ENCODE measurements around the gene IP6K2.

IP6K2 gene

GRCh38 chr3:48688032-48688736 lies 28.8 kb downstream of the IP6K2 start:
- DNase-seq, result no peak

GRCh38 chr3:48687220-48687678 lies 29.8 kb downstream of the IP6K2 start:
- no peak for DNase-seq

GRCh38 chr3:48686538-48687219 lies 30.3 kb downstream of the IP6K2 start:
- DNase-seq, result no peak

- DNase-seq, result peak; percentile 89
These were observed 31.2 kb downstream of the IP6K2 start, which contains the start of gene NCKIPSD for GRCh38 chr3:48685603-48686511. Gene NCKIPSD (minus strand): TSS chr3:48685915. CDS start chr3:48685807, 108 bp downstream.

- no peak for DNase-seq
These were observed 31.8 kb downstream of the IP6K2 start for GRCh38 chr3:48685293-48685602.

- DNase-seq, result peak; percentile 75
These were observed 32.4 kb downstream of the IP6K2 start for GRCh38 chr3:48684480-48685143.

GRCh38 chr3:48684054-48684349 lies 33.0 kb downstream of the IP6K2 start:
- DNase-seq, result no peak

- DNase-seq, result no peak
These were observed 34.2 kb downstream of the IP6K2 start for GRCh38 chr3:48682786-48683185.

- no peak for DNase-seq
These were observed 34.9 kb downstream of the IP6K2 start for GRCh38 chr3:48681974-48682610.

- DNase-seq, result no peak
These were observed 35.5 kb downstream of the IP6K2 start for GRCh38 chr3:48681541-48681880.

GRCh38 chr3:48680811-48681540 lies 36.0 kb downstream of the IP6K2 start:
- DNase-seq, result no peak

- no peak for DNase-seq
These were observed 37.3 kb downstream of the IP6K2 start for GRCh38 chr3:48679411-48680391.

DNA sequence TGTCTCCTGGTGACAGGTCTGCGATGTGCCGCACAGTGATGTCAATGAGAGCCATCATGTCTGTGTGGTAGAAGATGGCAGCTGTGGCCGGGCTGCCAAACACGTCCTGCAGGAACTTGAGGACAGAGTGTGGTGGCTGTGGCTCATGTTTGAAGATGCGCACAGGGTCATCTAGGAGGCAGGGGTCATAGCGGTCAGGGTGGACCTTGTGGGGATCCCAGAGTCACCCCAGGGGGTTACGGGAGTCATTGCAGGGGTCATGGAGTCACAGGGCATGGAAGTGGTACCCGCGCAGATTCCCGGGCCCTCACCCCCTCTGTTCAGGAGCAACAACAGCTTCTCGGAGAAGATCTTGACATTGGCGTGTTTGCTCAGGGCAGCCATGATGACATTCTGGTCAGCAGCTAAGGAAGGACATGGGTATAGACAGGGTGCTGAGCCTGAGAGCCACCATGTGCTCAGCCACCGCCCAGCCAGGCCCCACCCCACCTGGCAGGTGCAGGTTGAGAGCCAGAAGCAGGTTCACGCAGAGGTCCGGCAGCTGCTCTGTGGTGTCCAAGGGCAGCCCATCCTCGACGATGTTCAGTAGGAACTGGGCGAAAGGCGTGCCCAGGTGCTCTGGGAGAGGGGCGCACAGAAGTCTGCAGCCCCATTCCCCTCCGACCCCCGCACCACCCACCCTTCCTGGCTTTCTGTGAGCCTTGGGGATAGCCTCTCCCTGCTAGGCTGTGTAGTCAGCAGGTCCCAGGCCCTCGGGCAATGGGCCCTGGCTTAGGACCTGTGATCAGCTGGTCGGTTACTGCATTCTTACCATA lies 38.2 kb downstream of the IP6K2 start:
- DNase-seq, result no peak

DNA sequence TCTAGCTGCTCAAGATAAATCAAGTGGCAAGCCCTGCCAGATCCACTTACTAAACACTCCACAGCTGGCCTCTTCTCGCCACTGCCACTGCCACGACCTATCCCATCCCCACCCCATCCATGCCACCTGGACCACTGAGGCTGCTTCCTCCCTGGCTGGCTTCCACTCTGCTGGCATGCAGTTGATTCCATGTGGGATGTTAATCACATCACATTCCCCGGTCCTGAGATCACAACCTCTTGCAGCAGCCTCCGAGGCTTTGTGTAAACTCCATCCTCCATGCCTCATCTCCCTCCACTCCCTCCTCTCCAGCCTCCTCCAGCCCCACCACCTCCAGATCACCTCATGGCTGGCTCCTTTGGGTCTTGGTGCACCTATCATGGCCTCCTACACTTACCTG lies 39.0 kb downstream of the IP6K2 start:
- no peak for DNase-seq

GRCh38 chr3:48674505-48674904 lies 42.5 kb downstream of the IP6K2 start:
- no peak for DNase-seq

GRCh38 chr3:48672522-48672921 lies 44.5 kb downstream of the IP6K2 start:
- no peak for DNase-seq

DNA sequence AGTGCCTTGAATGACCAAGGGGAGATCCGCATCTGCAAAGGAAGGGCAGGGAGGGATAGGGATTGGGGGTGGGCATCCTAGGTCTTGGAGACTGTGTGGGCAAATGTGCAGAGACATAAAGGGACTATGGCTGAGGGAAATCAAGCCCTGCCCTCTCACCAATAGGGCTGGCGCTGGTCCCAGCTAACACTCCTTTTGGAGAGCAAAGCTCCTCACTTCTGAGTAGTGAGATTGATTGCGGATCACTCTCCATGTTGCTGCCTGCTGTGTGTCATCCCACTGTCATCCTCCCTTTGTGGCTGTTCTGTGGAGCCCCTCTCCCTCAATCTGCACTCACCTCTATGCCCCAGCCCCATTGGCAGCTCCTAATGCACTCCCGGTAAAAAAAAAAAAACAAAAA lies 52.1 kb downstream of the IP6K2 start:
- DNase-seq, result no peak

DNA sequence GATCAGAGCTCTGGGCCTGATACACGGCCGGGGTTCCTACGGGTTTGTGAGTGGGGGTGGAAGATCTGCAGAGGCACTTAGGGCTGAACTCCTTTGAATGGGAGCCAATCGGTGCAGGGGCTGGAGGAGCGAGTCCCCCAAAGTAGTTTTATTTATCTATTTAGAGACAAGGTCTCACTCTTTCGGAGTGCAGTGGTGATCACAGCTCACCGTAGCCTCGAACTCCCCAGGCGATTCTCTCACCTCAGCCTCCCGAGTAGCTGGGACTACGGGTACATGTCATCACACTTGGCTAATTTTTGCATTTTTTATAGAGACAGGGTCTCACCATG lies 52.7 kb downstream of the IP6K2 start:
- no peak for DNase-seq

DNA sequence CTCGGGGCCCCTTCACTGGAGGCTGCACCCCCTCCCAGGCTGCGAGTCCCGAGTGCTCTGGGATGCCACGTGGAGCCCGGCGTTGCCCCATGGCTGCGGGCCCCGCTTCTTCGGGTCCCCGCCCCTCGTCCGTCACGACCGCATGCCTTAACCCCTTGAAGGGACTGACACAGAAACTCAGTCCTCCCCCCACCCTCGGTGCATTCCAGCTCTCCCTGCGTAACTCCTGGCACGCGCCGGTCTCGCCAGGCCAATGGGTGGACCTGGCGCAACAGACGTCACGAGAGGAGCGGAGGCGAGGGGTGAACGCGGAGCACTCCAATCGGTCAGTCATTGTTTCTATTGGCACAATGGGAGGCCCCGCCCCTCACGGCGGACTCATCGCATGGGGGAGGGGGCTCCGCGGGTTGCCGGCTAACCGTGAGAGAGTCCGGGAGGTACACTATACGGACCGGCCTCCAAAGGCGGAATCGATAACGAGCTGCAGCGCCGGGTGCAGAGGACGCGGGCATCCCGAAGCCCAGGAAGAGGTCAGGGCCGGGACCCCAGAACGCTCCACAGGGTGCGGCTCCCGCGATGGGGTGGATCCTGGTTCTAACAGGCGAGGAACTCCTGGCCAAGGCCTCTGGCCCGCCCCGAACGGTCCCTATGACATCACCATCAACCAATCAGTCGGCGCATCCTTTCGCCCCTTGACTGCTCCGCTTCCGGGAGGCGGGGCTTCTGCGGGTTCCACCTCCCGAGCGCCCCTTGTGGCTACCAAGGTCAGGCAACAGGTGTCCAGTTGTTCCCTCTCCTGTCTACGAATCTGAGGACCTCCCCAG lies 53.3 kb downstream of the IP6K2 start:
- DNase-seq, result peak; percentile 98

Measured in inflammatory macrophage treated with lipopolysaccharide for 4 hours (primary cell).